GM18951 (cell line): ENCODE measurements around the gene PLPPR4.

ENCODE experiments used
- POLR2A ChIP-seq: IDR thresholded peaks from 4 replicates; pipeline ENCODE4 v1.6.1; 2011; ENCODE audit warnings: mild to moderate bottlenecking; ENCODE audit not compliant: insufficient read length, insufficient read depth; ENCODE audit errors: extremely low read depth
- in situ Hi-C: fragments of 300-500 bp; cut with MboI; formaldehyde crosslinking; loops from one replicate; pipeline ENCODE4 v1.12.0; 2022; ENCODE audit warnings: low sequenced_read_pairs, mixed read lengths, inconsistent platforms; ENCODE audit not compliant: unreplicated experiment

PLPPR4 gene

GRCh38 chr1:99348397-99349132 lies 84.3 kb downstream of the PLPPR4 start:
- TF ChIP-seq POLR2A = no peak
- in situ Hi-C loops = no loop called here

GRCh38 chr1:99352821-99353220 lies 88.5 kb downstream of the PLPPR4 start:
- no peak for TF ChIP-seq POLR2A
- in situ Hi-C loops = no loop called here

GRCh38 chr1:99358770-99359169 lies 94.5 kb downstream of the PLPPR4 start:
- in situ Hi-C loops = no loop called here
- TF ChIP-seq POLR2A = no peak
